Activated CD4-positive, alpha-beta T cell treated with anti-CD3 and anti-CD28 coated beads, Interleukin-2, amount 10 ng/mL, durations not matched to agents 24 days and 14 days (primary cell): ENCODE measurements around the gene TTC21A. TPM values are rescaled to one million over a fixed set of nuclear protein-coding genes. Genes with fewer than 3 reads are reported as not detected.

Source experiments
- DNase-seq: peaks from one replicate; pipeline ENCODE4 v3.0.0; 2022
- H3K27ac Mint-ChIP-seq: one replicate; pipeline ENCODE4 v1.8.0; 2022; ENCODE audit warnings: mild to moderate bottlenecking, mixed read lengths
- H3K27me3 Mint-ChIP-seq: one replicate; pipeline ENCODE4 v1.8.0; 2022; ENCODE audit warnings: mixed read lengths
- H3K36me3 Mint-ChIP-seq: one replicate; pipeline ENCODE4 v1.8.0; 2022; ENCODE audit warnings: low read depth, mild to moderate bottlenecking, mixed read lengths
- H3K4me1 Mint-ChIP-seq: one replicate; pipeline ENCODE4 v1.8.0; 2021; ENCODE audit warnings: mixed read lengths
- H3K4me3 Mint-ChIP-seq: one replicate; pipeline ENCODE4 v1.8.0; 2022; ENCODE audit warnings: mild to moderate bottlenecking, moderate library complexity, mixed read lengths
- H3K9me3 Mint-ChIP-seq: one replicate; pipeline ENCODE4 v1.8.0; 2021; ENCODE audit warnings: mixed read lengths
- intact Hi-C: fragments of 100-400 bp; cut with micrococcal nuclease; formaldehyde crosslinking; loops from one replicate; pipeline ENCODE4 v1.15.1; 2023
- total RNA-seq: library from RNA; stranded (reverse); gene quantifications from 2 replicates; pipeline ENCODE4 v1.2.3, GENCODE V29; 2022

Gene TTC21A
- total RNA-seq, 1 donor from 2014 or later: 0.89 TPM

DNA sequence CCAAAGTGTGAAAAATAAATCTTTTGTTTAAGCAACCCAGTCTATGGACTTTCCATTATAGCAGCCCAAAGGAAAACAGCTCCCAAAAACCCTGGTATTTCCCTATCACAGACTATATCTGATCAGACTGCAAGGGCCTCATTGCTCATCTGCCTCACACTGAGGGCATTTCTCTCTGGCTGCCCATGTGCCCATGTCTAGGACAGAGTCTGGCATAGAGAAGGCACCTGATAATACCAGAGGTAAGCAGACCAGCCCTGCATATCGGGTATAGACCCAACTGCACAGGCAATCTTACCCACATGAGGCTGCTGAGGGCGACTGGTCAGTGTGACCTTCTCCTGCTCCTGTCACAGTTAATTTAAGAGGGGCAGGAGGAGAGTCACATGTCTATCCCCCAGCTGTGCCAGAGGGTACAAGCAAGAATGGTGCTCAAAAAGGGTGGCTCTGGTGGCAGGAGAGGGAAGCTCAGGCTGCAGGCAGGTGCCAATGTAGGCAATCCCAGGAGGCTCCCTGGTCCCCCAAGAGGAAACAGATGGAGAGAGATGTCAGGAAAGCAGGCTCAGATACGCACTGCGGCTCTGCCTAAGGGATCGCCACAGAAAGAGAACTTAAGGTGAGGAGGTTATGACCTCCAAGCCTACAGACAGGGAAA lies 42.8 kb downstream of the TTC21A start:
- H3K36me3 Mint-ChIP-seq: peaks cover 61% of the 10 kb centered on the region
- intact Hi-C loops: no loop called here
- peak; percentile 67 for DNase-seq

GRCh38 chr3:39150803-39151631 lies 43.5 kb downstream of the TTC21A start:
- intact Hi-C loops: loop anchor here (1.0 kb wide), 1 partner anchor 117 kb away; no protein-coding TSS in a partner anchor
- H3K27me3 Mint-ChIP-seq: no peaks in the 10 kb centered on the region
- peak overlapping the region; percentile 96 for H3K4me3 Mint-ChIP-seq
- peaks cover 56% of the 10 kb centered on the region for H3K36me3 Mint-ChIP-seq
- peaks cover 73% of the 10 kb centered on the region for H3K4me1 Mint-ChIP-seq
- H3K27ac Mint-ChIP-seq: peak overlapping the region; percentile 100
- H3K9me3 Mint-ChIP-seq: no peaks in the 10 kb centered on the region
- DNase-seq: peak; percentile 82

More for the DNA sequence above, 42.8 kb downstream of the TTC21A start:
- Mint-ChIP-seq H3K27ac (peak overlapping the region; percentile 100), H3K9me3 (no peaks in the 10 kb centered on the region), H3K4me3 (peak overlapping the region; percentile 96), H3K4me1 (peaks cover 73% of the 10 kb centered on the region), H3K27me3 (no peaks in the 10 kb centered on the region)

GRCh38 chr3:39153977-39154279 lies 46.4 kb downstream of the TTC21A start:
- H3K4me3 Mint-ChIP-seq: peak overlapping the region; percentile 76
- H3K4me1 Mint-ChIP-seq: peaks cover 45% of the 10 kb centered on the region

GRCh38 chr3:39154280-39155021 lies 47.0 kb downstream of the TTC21A start:
- H3K4me1 Mint-ChIP-seq: peaks cover 40% of the 10 kb centered on the region
- peak; percentile 61 for DNase-seq
- H3K36me3 Mint-ChIP-seq: peaks cover 28% of the 10 kb centered on the region
- intact Hi-C loops: no loop called here
- peak overlapping the region; percentile 83 for H3K27ac Mint-ChIP-seq
- no peaks in the 10 kb centered on the region for H3K9me3 Mint-ChIP-seq
- H3K4me3 Mint-ChIP-seq: peak overlapping the region; percentile 76
- H3K27me3 Mint-ChIP-seq: peaks cover 14% of the 10 kb centered on the region

More at GRCh38 chr3:39153977-39154279, 46.4 kb downstream of the TTC21A start:
- no peaks in the 10 kb centered on the region for H3K9me3 Mint-ChIP-seq
- no peak for DNase-seq
- intact Hi-C loops: no loop called here
- peaks cover 11% of the 10 kb centered on the region for H3K27me3 Mint-ChIP-seq
- H3K36me3 Mint-ChIP-seq: peaks cover 33% of the 10 kb centered on the region
- peak overlapping the region; percentile 83 for H3K27ac Mint-ChIP-seq

GRCh38 chr3:39156421-39156820 lies 48.9 kb downstream of the TTC21A start:
- Mint-ChIP-seq H3K4me1 (peaks cover 20% of the 10 kb centered on the region), H3K27ac (no peak overlapping the region), H3K9me3 (no peaks in the 10 kb centered on the region), H3K27me3 (peaks cover 14% of the 10 kb centered on the region), H3K4me3 (no peak overlapping the region), H3K36me3 (peaks cover 10% of the 10 kb centered on the region)
- no peak for DNase-seq
- intact Hi-C loops: no loop called here

DNA sequence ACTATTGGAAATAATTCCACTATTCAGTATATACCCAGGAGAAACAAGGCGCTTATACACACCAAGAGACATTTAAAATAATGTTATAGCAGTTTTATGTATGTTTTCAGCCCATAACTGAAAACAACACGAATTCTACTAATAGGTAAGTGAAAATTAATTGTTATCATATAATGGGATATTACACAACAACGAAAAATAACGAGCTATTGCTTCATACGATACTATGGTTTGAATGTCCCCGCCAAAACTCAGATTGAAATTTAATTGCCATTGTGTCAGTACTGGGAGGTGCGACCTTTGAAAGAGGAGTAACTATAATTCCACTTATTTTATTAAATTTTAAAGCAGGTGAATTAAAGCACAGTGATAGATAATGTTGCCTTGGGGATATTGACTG lies 49.9 kb downstream of the TTC21A start:
- Mint-ChIP-seq H3K27me3 (peaks cover 14% of the 10 kb centered on the region), H3K4me3 (no peak overlapping the region), H3K9me3 (no peaks in the 10 kb centered on the region), H3K27ac (no peak overlapping the region), H3K36me3 (peaks cover 3% of the 10 kb centered on the region), H3K4me1 (peaks cover 13% of the 10 kb centered on the region)
- DNase-seq: no peak
- intact Hi-C loops: no loop called here

DNA sequence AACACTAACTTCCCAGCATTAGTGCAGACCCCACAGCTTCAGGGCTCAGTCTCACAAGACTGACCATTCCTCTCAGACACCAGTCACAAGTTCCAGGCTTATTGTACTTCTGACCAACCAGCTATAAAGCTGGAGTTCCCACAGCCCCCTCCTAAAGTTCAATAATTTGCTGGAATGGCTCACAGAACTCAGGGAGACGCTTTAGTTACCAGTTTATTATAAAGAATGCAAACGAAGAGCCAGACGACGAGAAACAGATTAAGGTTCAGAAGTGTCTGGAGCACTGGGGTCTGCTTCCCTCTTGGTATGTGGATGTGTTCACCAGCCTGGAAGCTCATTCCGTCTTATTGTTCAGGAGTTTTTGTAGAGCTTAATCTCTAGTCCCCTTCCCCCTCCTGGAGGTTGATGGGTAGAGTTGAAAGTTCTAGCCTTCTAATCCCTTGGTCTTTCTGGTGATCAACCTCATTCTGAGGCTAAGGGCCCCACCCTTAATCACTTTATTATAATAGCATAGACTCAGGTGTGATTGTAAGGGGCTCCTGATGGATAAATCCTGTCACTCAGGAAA lies 50.8 kb downstream of the TTC21A start:
- Mint-ChIP-seq H3K4me3 (no peak overlapping the region), H3K27ac (no peak overlapping the region), H3K9me3 (no peaks in the 10 kb centered on the region), H3K36me3 (no peaks in the 10 kb centered on the region), H3K4me1 (peaks cover 10% of the 10 kb centered on the region), H3K27me3 (peaks cover 14% of the 10 kb centered on the region)
- intact Hi-C loops: no loop called here
- DNase-seq: no peak

DNA sequence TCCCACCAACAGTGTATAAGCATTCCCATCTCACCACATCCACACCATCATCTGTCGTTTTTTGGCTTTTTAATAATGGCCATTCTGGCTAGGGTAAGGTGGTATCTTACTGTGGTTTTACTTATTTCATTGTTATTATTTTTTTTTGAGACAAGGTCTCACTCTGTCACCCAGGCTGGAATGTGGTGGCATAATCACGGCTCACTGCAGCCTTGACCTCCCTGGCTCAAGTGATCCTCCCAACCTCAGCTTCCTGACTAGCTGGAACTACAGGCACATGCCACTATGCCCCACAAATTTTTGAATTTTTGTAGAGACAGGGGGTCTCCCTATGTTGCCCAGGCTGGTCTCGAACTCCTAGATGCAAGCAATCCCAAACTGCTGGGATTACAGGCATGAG lies 56.9 kb downstream of the TTC21A start:
- Mint-ChIP-seq H3K4me3 (no peak overlapping the region), H3K27ac (no peak overlapping the region), H3K27me3 (no peaks in the 10 kb centered on the region), H3K4me1 (peaks cover 16% of the 10 kb centered on the region), H3K36me3 (no peaks in the 10 kb centered on the region), H3K9me3 (no peaks in the 10 kb centered on the region)
- DNase-seq: no peak
- intact Hi-C loops: no loop called here

DNA sequence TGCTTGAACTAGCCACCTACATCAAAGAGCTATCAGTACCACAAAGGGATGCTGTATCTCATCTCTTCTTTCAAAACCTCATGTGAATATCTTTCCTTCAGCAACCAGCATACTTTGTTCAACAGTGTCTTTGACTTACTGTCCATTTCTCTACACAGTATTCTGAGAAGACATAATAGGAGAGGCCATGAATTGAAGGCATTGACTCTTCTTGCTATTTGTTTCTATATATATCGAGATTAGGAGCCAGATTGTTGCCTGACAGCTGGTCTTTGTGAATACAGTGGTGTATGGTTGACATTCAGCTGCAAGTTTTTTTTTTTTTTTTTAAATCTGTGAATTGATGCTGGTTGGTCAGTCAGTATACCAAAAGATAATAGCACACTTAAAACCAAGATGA lies 58.0 kb downstream of the TTC21A start:
- Mint-ChIP-seq H3K4me1 (peaks cover 18% of the 10 kb centered on the region), H3K36me3 (no peaks in the 10 kb centered on the region), H3K4me3 (no peak overlapping the region), H3K9me3 (no peaks in the 10 kb centered on the region), H3K27ac (no peak overlapping the region), H3K27me3 (no peaks in the 10 kb centered on the region)
- DNase-seq: no peak
- intact Hi-C loops: no loop called here

GRCh38 chr3:39166134-39166710 lies 58.7 kb downstream of the TTC21A start:
- H3K9me3 Mint-ChIP-seq: no peaks in the 10 kb centered on the region
- no peaks in the 10 kb centered on the region for H3K27me3 Mint-ChIP-seq
- DNase-seq: no peak
- no peak overlapping the region for H3K4me3 Mint-ChIP-seq
- no peaks in the 10 kb centered on the region for H3K36me3 Mint-ChIP-seq
- intact Hi-C loops: no loop called here
- peaks cover 18% of the 10 kb centered on the region for H3K4me1 Mint-ChIP-seq
- H3K27ac Mint-ChIP-seq: no peak overlapping the region

GRCh38 chr3:39166932-39167532 lies 59.6 kb downstream of the TTC21A start:
- intact Hi-C loops: no loop called here
- Mint-ChIP-seq H3K4me3 (no peak overlapping the region), H3K36me3 (no peaks in the 10 kb centered on the region), H3K27me3 (no peaks in the 10 kb centered on the region), H3K9me3 (no peaks in the 10 kb centered on the region), H3K4me1 (peaks cover 20% of the 10 kb centered on the region), H3K27ac (no peak overlapping the region)
- DNase-seq: no peak

DNA sequence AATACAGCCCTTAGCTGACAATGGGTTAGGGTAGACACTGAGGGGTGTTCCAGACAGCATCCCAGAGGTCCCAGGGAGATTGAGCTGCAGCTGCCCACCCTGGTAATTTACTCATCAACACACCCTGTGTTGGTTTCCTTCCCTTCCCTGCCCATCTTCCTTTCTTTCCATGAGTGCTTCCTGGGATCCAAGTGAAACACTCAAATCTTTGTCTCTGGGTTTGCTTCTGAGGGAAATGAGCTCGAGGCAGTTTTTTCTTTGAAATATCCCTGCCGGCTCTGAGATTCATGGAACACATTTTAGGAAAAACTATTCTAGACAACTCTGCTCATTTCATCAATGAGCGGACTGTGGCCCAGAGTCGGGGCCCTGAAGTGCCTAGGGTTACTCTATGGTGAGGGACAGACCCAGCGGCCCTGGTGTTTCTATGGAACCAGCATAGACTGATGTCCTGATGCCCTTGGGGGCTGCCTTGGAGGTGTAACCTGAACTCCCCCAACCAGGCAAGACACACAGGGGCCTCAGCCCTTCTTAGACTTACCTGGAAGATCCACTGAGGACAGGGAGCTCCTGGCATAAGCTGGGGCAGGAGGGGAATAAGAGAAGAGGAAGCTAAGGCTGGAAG lies 60.8 kb downstream of the TTC21A start:
- intact Hi-C loops: no loop called here
- H3K36me3 Mint-ChIP-seq: no peaks in the 10 kb centered on the region
- H3K4me1 Mint-ChIP-seq: peaks cover 22% of the 10 kb centered on the region

DNA sequence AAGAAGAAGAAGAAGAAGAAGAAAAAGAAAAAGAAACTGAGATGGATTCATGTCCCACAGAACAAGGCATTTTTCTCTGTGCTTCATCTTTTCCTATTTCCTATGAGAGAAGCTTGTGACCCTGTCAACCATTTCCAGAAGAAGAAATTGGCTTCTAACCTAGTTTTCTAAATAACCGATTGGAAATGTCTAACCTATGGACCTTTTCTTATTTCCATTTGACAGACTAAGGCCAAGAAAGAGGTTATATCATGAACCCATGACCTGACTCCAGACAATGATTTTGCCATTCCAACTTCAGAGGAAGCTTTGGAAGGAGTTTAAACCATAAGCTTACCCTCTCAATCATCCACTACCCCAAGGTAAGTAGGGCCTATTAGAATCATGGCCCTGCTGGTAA lies 62.2 kb downstream of the TTC21A start:
- intact Hi-C loops: no loop called here
- H3K4me3 Mint-ChIP-seq: no peak overlapping the region
- peaks cover 2% of the 10 kb centered on the region for H3K27me3 Mint-ChIP-seq
- H3K36me3 Mint-ChIP-seq: no peaks in the 10 kb centered on the region
- DNase-seq: no peak
- H3K27ac Mint-ChIP-seq: no peak overlapping the region
- peaks cover 22% of the 10 kb centered on the region for H3K4me1 Mint-ChIP-seq
- no peaks in the 10 kb centered on the region for H3K9me3 Mint-ChIP-seq

More for the DNA sequence above, 60.8 kb downstream of the TTC21A start:
- no peak for DNase-seq
- no peak overlapping the region for H3K4me3 Mint-ChIP-seq
- H3K27me3 Mint-ChIP-seq: no peaks in the 10 kb centered on the region
- H3K27ac Mint-ChIP-seq: no peak overlapping the region
- no peaks in the 10 kb centered on the region for H3K9me3 Mint-ChIP-seq
